ENCODE data around the gene CAMTA1. TPM values are rescaled to one million over a fixed set of nuclear protein-coding genes. Genes with fewer than 3 reads are reported as not detected.

CAMTA1 gene
- total RNA-seq, 1 donor from 2014 or later: 77.6 TPM

DNA sequence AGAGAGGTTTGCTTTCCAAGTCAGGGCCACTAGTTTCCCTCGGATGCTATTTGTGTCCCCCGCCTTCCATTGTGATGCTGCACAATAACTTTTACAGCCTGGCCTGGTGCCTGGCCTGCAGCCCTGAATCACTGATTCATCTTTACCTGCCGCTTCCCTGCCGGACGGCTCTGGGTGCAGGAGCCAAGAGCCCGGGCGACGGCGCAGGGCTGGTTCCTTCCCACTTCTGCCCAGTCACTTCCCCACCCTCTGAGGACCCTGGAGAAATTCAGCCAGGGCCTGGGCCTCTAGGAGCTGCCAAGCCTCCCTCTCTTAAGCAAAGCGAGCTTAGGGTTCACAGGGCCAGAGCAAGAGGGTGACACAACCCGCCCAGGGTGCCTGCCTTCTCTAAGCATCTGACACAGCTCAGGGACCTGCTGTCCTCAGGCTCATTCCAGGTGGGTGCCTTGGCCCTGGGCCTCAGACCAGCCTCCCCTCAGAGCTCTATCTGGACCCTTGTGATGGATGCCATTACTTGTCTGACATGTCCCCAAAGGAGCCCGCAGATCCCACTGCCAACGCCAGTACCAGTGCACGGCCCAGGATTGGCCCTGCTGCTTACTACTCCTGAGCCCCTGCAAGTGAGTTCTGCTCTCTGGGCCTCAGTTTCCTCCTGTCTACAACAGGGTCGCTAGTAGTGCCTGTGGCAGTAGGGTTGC lies 604.8 kb downstream of the CAMTA1 start:
- Mint-ChIP-seq H3K4me3 (ENCODE audit: unreplicated experiment) (no peak overlapping the region), H3K27me3 (ENCODE audit: low read depth, unreplicated experiment) (peaks cover 6% of the 10 kb centered on the region), H3K36me3 (ENCODE audit: low read depth, unreplicated experiment) (no peaks in the 10 kb centered on the region), H3K9me3 (ENCODE audit: unreplicated experiment) (peaks cover 8% of the 10 kb centered on the region), H3K27ac (ENCODE audit: unreplicated experiment) (no peak overlapping the region), H3K4me1 (ENCODE audit: low read depth, unreplicated experiment) (peaks cover 16% of the 10 kb centered on the region)
- H3K4me1 ChIP-seq (ENCODE audit: insufficient read depth, low read length): peaks cover 29% of the 10 kb centered on the region
- H3K9me3 ChIP-seq (ENCODE audit: insufficient read depth, low read depth, low read length): no peaks in the 10 kb centered on the region
- H3K4me3 ChIP-seq (ENCODE audit: insufficient read depth, low read depth, low read length): no peak overlapping the region
- peak overlapping the region; percentile 30 for H3K4me2 ChIP-seq (ENCODE audit: low read length)
- H3K36me3 ChIP-seq (ENCODE audit: insufficient read depth, low read length): no peaks in the 10 kb centered on the region
- no peaks in the 10 kb centered on the region for H4K20me1 ChIP-seq (ENCODE audit: insufficient read depth, low read length)
- no peaks in the 10 kb centered on the region for H3K27me3 ChIP-seq (ENCODE audit: insufficient read depth, low read length)
- TF ChIP-seq, protein P1, sequence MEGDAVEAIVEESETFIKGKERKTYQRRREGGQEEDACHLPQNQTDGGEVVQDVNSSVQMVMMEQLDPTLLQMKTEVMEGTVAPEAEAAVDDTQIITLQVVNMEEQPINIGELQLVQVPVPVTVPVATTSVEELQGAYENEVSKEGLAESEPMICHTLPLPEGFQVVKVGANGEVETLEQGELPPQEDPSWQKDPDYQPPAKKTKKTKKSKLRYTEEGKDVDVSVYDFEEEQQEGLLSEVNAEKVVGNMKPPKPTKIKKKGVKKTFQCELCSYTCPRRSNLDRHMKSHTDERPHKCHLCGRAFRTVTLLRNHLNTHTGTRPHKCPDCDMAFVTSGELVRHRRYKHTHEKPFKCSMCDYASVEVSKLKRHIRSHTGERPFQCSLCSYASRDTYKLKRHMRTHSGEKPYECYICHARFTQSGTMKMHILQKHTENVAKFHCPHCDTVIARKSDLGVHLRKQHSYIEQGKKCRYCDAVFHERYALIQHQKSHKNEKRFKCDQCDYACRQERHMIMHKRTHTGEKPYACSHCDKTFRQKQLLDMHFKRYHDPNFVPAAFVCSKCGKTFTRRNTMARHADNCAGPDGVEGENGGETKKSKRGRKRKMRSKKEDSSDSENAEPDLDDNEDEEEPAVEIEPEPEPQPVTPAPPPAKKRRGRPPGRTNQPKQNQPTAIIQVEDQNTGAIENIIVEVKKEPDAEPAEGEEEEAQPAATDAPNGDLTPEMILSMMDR (IDR thresholded peaks at IDR 0.05; ENCODE audit: insufficient read depth, low read depth, low read length): no peak
- no peak for TF ChIP-seq EZH2 (IDR thresholded peaks at IDR 0.05; ENCODE audit: insufficient read depth, low read length)
- FAIRE-seq (no peak), DNase-seq (ENCODE audit: low read depth) (peak; percentile 26)
- H3K27ac ChIP-seq (ENCODE audit: low read depth, low read length): peak overlapping the region; percentile 8
- peak overlapping the region; percentile 51 for H3K9ac ChIP-seq (ENCODE audit: low read length)
- H2AFZ ChIP-seq (ENCODE audit: low read depth, low read length): peak overlapping the region; percentile 75
- no peaks in the 10 kb centered on the region for H3K79me2 ChIP-seq (ENCODE audit: insufficient read depth, low read length)

DNA sequence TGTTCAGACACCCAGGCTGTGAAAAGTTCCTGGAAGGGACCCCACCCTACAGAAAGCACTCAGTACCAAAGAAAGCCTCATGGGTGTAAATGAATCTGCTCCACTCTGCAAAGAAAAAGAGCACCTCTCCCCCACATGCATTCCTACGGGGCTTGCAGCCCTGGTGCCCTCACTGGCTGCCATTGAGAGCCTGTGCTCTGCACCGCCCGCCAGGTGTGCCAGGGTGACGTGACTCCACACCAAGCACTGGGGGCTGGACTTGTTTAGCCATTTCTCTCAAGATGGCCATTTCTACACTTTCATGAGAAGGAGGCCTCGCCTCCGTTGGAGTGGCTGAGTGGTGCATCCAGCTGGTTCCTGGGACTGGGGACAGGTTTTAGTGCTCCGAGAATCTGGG lies 605.3 kb downstream of the CAMTA1 start:
- TF ChIP-seq, protein P1 (IDR thresholded peaks at IDR 0.05; ENCODE audit: insufficient read depth, low read depth, low read length): no peak
- no peak for TF ChIP-seq EZH2 (IDR thresholded peaks at IDR 0.05; ENCODE audit: insufficient read depth, low read length)
- DNase-seq (ENCODE audit: low read depth): no peak
- peaks cover 12% of the 10 kb centered on the region for H3K9me3 Mint-ChIP-seq (ENCODE audit: unreplicated experiment)
- Histone ChIP-seq H3K36me3 (ENCODE audit: insufficient read depth, low read length) (no peaks in the 10 kb centered on the region), H2AFZ (ENCODE audit: low read depth, low read length) (no peak overlapping the region), H4K20me1 (ENCODE audit: insufficient read depth, low read length) (no peaks in the 10 kb centered on the region), H3K79me2 (ENCODE audit: insufficient read depth, low read length) (no peaks in the 10 kb centered on the region), H3K27me3 (ENCODE audit: insufficient read depth, low read length) (no peaks in the 10 kb centered on the region), H3K4me2 (ENCODE audit: low read length) (no peak overlapping the region), H3K9me3 (ENCODE audit: insufficient read depth, low read depth, low read length) (no peaks in the 10 kb centered on the region), H3K9ac (ENCODE audit: low read length) (no peak overlapping the region), H3K4me3 (ENCODE audit: insufficient read depth, low read depth, low read length) (no peak overlapping the region), H3K27ac (ENCODE audit: low read depth, low read length) (no peak overlapping the region), H3K4me1 (ENCODE audit: insufficient read depth, low read length) (peaks cover 29% of the 10 kb centered on the region)
- no peak overlapping the region for H3K27ac Mint-ChIP-seq (ENCODE audit: unreplicated experiment)
- no peak for FAIRE-seq
- peaks cover 16% of the 10 kb centered on the region for H3K4me1 Mint-ChIP-seq (ENCODE audit: low read depth, unreplicated experiment)
- no peaks in the 10 kb centered on the region for H3K36me3 Mint-ChIP-seq (ENCODE audit: low read depth, unreplicated experiment)
- peaks cover 6% of the 10 kb centered on the region for H3K27me3 Mint-ChIP-seq (ENCODE audit: low read depth, unreplicated experiment)
- no peak overlapping the region for H3K4me3 Mint-ChIP-seq (ENCODE audit: unreplicated experiment)

GRCh38 chr1:7393136-7393535 lies 607.9 kb downstream of the CAMTA1 start:
- H3K4me1 ChIP-seq (ENCODE audit: insufficient read depth, low read length): peaks cover 20% of the 10 kb centered on the region

More at GRCh38 chr1:7393136-7393535, 607.9 kb downstream of the CAMTA1 start:
- FAIRE-seq: no peak
- DNase-seq (ENCODE audit: low read depth): peak; percentile 32
- Mint-ChIP-seq H3K27me3 (ENCODE audit: low read depth, unreplicated experiment) (no peaks in the 10 kb centered on the region), H3K4me1 (ENCODE audit: low read depth, unreplicated experiment) (peaks cover 13% of the 10 kb centered on the region), H3K9me3 (ENCODE audit: unreplicated experiment) (peaks cover 16% of the 10 kb centered on the region), H3K4me3 (ENCODE audit: unreplicated experiment) (no peak overlapping the region), H3K27ac (ENCODE audit: unreplicated experiment) (no peak overlapping the region), H3K36me3 (ENCODE audit: low read depth, unreplicated experiment) (no peaks in the 10 kb centered on the region)
- TF ChIP-seq, protein P1 (IDR thresholded peaks at IDR 0.05; ENCODE audit: insufficient read depth, low read depth, low read length): no peak
- no peak for TF ChIP-seq EZH2 (IDR thresholded peaks at IDR 0.05; ENCODE audit: insufficient read depth, low read length)
- no peaks in the 10 kb centered on the region for H3K9me3 ChIP-seq (ENCODE audit: insufficient read depth, low read depth, low read length)
- H3K4me3 ChIP-seq (ENCODE audit: insufficient read depth, low read depth, low read length): no peak overlapping the region
- H3K4me2 ChIP-seq (ENCODE audit: low read length): no peak overlapping the region
- H3K36me3 ChIP-seq (ENCODE audit: insufficient read depth, low read length): no peaks in the 10 kb centered on the region
- H3K9ac ChIP-seq (ENCODE audit: low read length): no peak overlapping the region
- no peak overlapping the region for H3K27ac ChIP-seq (ENCODE audit: low read depth, low read length)
- no peaks in the 10 kb centered on the region for H3K79me2 ChIP-seq (ENCODE audit: insufficient read depth, low read length)
- no peak overlapping the region for H2AFZ ChIP-seq (ENCODE audit: low read depth, low read length)
- H3K27me3 ChIP-seq (ENCODE audit: insufficient read depth, low read length): no peaks in the 10 kb centered on the region
- no peaks in the 10 kb centered on the region for H4K20me1 ChIP-seq (ENCODE audit: insufficient read depth, low read length)

All from astrocyte (in vitro differentiated cells and primary cell).